Islet of Langerhans (tissue), 1 donor: Measurements from ENCODE around the gene AURKAIP1.

Experiments used
- FAIRE-seq: peaks from one replicate; lab custom pipeline; 2011; peaks lifted over from hg19 to GRCh38; lab: Jason Lieb, UNC

Gene AURKAIP1

GRCh38 chr1:1345860-1346500 lies 29.0 kb downstream of the AURKAIP1 start:
- no peak for FAIRE-seq

GRCh38 chr1:1345384-1345783 lies 29.6 kb downstream of the AURKAIP1 start:
- no peak for FAIRE-seq

GRCh38 chr1:1344655-1345361 lies 30.2 kb downstream of the AURKAIP1 start:
- no peak for FAIRE-seq

- FAIRE-seq, result no peak
Measured at GRCh38 chr1:1343811-1344421, 31.1 kb downstream of the AURKAIP1 start.

GRCh38 chr1:1342584-1343115 lies 32.4 kb downstream of the AURKAIP1 start:
- no peak for FAIRE-seq

- FAIRE-seq, result no peak
Measured at GRCh38 chr1:1342061-1342562, 32.9 kb downstream of the AURKAIP1 start.

- FAIRE-seq, result no peak
Measured at GRCh38 chr1:1341549-1342021, 33.4 kb downstream of the AURKAIP1 start.

- FAIRE-seq, result no peak
Measured at GRCh38 chr1:1340791-1341548, 34.0 kb downstream of the AURKAIP1 start.

- no peak for FAIRE-seq
Measured at GRCh38 chr1:1340185-1340584, 34.8 kb downstream of the AURKAIP1 start.

GRCh38 chr1:1338278-1338677 lies 36.7 kb downstream of the AURKAIP1 start:
- no peak for FAIRE-seq

GRCh38 chr1:1337793-1338147 lies 37.2 kb downstream of the AURKAIP1 start:
- FAIRE-seq, result no peak

GRCh38 chr1:1336931-1337792 lies 37.8 kb downstream of the AURKAIP1 start:
- no peak for FAIRE-seq

- FAIRE-seq, result no peak
Measured at GRCh38 chr1:1336446-1336845, 38.6 kb downstream of the AURKAIP1 start.

- FAIRE-seq, result no peak
Measured at GRCh38 chr1:1335792-1336248, 39.2 kb downstream of the AURKAIP1 start.

- FAIRE-seq, result no peak
Measured at GRCh38 chr1:1335283-1335682, 39.7 kb downstream of the AURKAIP1 start.

GRCh38 chr1:1334835-1335234 lies 40.2 kb downstream of the AURKAIP1 start:
- no peak for FAIRE-seq

- no peak for FAIRE-seq
Measured at GRCh38 chr1:1333551-1334241, 41.3 kb downstream of the AURKAIP1 start.

- no peak for FAIRE-seq
Measured at GRCh38 chr1:1332774-1333480, 42.1 kb downstream of the AURKAIP1 start.

- FAIRE-seq, result no peak
Measured at GRCh38 chr1:1332031-1332755, 42.8 kb downstream of the AURKAIP1 start.
